Breast epithelium (tissue), 4 donors: ENCODE results near the gene TXNDC15. TPM values are rescaled to one million over a fixed set of nuclear protein-coding genes. Genes with fewer than 3 reads are reported as not detected.
A peak's percentile ranks its signal among the peaks of the same experiment; 100 is the strongest.

ENCODE experiments used
- DNase-seq, 2 donors: peaks; one replicate each; pipeline ENCODE4 v3.0.0-alpha.2; 2019; ENCODE audit warnings: low spot score in 2 of 2
- H3K27ac ChIP-seq, 2 donors: fragments of 200-600 bp; sonication (generic) in 1 of 2; one replicate each; pipeline ENCODE4 v1.5.1; 2016 to 2019; ENCODE audit warnings: mild to moderate bottlenecking in 1 of 2
- H3K27me3 ChIP-seq, 2 donors: fragments of 200-600 bp; sonication (generic) in 1 of 2; one replicate each; pipeline versions ENCODE4 v1.5.1 to v1.6.0; 2017 to 2019; ENCODE audit warnings: control low read depth in 1 of 2, mild to moderate bottlenecking in 1 of 2
- H3K36me3 ChIP-seq: fragments of 200-600 bp; one replicate; pipeline ENCODE4 v1.5.1; 2019
- H3K4me1 ChIP-seq, 2 donors: fragments of 200-600 bp; sonication (generic); one replicate each; pipeline ENCODE4 v1.5.1; 2016 to 2019; ENCODE audit warnings: control low read depth in 1 of 2
- H3K4me3 ChIP-seq, 3 donors: fragments of 200-600 bp; sonication (generic); 1 replicate in 2 of 3; 2 replicates in 1 of 3; pipeline ENCODE4 v1.5.1; 2016 to 2019; ENCODE audit warnings: mild to moderate bottlenecking in 3 of 3, moderate library complexity in 2 of 3
- H3K9me3 ChIP-seq, 2 donors: fragments of 200-600 bp; sonication (generic) in 1 of 2; one replicate each; pipeline ENCODE4 v1.5.1; 2016 to 2019; ENCODE audit warnings: control low read depth in 1 of 2
- POLR2A ChIP-seq: fragments of 450-650 bp; IDR thresholded peaks from one replicate; pipeline ENCODE4 v1.6.1; 2016; ENCODE audit warnings: antibody characterized with exemption, mild to moderate bottlenecking, moderate library complexity
- POLR2AphosphoS5 ChIP-seq, 3 donors: sonication (generic); formaldehyde crosslinking; IDR thresholded peaks; one replicate each; pipeline ENCODE4 v1.6.1; 2017; ENCODE audit warnings: antibody characterized with exemption in 3 of 3
- intact Hi-C: fragments of 100-400 bp; cut with DNase I; formaldehyde crosslinking; loops from one replicate; pipeline ENCODE4 v1.15.1; 2023; ENCODE audit warnings: low total_unique reads
- total RNA-seq, 3 donors: library from RNA; depleted of rRNA; stranded (reverse); fragments of >200 nt; gene quantifications; one replicate each; pipeline ENCODE4 v1.1.0, GENCODE V29; 2016
- TF ChIP-seq, protein P1 (sequence below), 3 donors: fragments of 450-650 bp; IDR thresholded peaks; one replicate each; pipeline ENCODE4 v1.5.1; 2016 to 2017; ENCODE audit warnings: antibody characterized with exemption in 3 of 3, mild to moderate bottlenecking in 3 of 3, moderate library complexity in 3 of 3

The TXNDC15 gene
- total RNA-seq, 3 donors from 2014 or later, result 68.0 to 80.0 (median 74.9) TPM

GRCh38 chr5:134857401-134857800 is 16.8 kb upstream of the TXNDC15 start:
- Histone ChIP-seq H3K9me3 (no peaks in the 10 kb centered on the region), H3K27me3 (no peaks in the 10 kb centered on the region), H3K36me3 (peaks cover 3% of the 10 kb centered on the region), H3K4me1 (no peaks in the 10 kb centered on the region), H3K4me3 (no peak overlapping the region), H3K27ac (no peak overlapping the region)
- TF ChIP-seq, protein P1, sequence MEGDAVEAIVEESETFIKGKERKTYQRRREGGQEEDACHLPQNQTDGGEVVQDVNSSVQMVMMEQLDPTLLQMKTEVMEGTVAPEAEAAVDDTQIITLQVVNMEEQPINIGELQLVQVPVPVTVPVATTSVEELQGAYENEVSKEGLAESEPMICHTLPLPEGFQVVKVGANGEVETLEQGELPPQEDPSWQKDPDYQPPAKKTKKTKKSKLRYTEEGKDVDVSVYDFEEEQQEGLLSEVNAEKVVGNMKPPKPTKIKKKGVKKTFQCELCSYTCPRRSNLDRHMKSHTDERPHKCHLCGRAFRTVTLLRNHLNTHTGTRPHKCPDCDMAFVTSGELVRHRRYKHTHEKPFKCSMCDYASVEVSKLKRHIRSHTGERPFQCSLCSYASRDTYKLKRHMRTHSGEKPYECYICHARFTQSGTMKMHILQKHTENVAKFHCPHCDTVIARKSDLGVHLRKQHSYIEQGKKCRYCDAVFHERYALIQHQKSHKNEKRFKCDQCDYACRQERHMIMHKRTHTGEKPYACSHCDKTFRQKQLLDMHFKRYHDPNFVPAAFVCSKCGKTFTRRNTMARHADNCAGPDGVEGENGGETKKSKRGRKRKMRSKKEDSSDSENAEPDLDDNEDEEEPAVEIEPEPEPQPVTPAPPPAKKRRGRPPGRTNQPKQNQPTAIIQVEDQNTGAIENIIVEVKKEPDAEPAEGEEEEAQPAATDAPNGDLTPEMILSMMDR (IDR thresholded peaks at IDR 0.05), result no peak
- TF ChIP-seq POLR2AphosphoS5 (IDR thresholded peaks at IDR 0.05) (no peak), POLR2A (no peak)
- DNase-seq, result no peak
- intact Hi-C loops, result no loop called here

DNA sequence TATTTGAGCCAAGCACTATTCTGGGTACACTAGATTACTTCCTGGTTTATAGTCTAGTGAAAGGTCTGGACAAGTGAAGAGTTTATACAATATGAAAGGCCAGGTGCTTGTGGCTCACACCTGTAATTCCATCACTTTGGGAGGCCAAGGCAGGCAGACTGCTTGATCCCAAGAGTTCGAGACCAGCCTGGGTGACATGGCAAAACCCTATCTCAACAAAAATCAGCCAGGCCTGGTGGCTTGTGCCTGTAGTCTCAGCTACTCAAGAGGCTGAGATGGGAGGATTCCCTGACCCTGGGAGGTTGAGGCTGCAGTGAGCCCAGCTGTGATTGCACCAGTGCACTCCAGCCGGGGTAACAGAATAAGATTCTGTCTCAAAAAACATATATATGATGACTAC is 9.5 kb upstream of the TXNDC15 start:
- TF ChIP-seq, protein P1 (IDR thresholded peaks at IDR 0.05), result no peak
- TF ChIP-seq POLR2AphosphoS5 (IDR thresholded peaks at IDR 0.05), result no peak
- no peak for TF ChIP-seq POLR2A
- no peaks in the 10 kb centered on the region for H3K36me3 ChIP-seq
- no peak overlapping the region for H3K4me3 ChIP-seq
- H3K9me3 ChIP-seq, result no peaks in the 10 kb centered on the region
- no peaks in the 10 kb centered on the region for H3K4me1 ChIP-seq
- no peaks in the 10 kb centered on the region for H3K27me3 ChIP-seq
- no peak for DNase-seq
- intact Hi-C loops, result no loop called here
- H3K27ac ChIP-seq, result no peak overlapping the region

- Histone ChIP-seq H3K27me3 (no peaks in the 10 kb centered on the region), H3K4me1 (peaks cover 0 to 7% of the 10 kb centered on the region in 2 donors), H3K27ac (peak overlapping the region; percentile 90 to 96), H3K4me3 (peak overlapping the region; percentile 83 to 93 (median 91)), H3K36me3 (no peaks in the 10 kb centered on the region), H3K9me3 (no peaks in the 10 kb centered on the region)
- TF ChIP-seq POLR2A (no peak), POLR2AphosphoS5 (IDR thresholded peaks at IDR 0.05) (no peak)
- TF ChIP-seq, protein P1 (IDR thresholded peaks at IDR 0.05), result no peak
- DNase-seq, result no peak
- intact Hi-C loops, result no loop called here
Measured at GRCh38 chr5:134873494-134873893, 677 bp upstream of the TXNDC15 start.

DNA sequence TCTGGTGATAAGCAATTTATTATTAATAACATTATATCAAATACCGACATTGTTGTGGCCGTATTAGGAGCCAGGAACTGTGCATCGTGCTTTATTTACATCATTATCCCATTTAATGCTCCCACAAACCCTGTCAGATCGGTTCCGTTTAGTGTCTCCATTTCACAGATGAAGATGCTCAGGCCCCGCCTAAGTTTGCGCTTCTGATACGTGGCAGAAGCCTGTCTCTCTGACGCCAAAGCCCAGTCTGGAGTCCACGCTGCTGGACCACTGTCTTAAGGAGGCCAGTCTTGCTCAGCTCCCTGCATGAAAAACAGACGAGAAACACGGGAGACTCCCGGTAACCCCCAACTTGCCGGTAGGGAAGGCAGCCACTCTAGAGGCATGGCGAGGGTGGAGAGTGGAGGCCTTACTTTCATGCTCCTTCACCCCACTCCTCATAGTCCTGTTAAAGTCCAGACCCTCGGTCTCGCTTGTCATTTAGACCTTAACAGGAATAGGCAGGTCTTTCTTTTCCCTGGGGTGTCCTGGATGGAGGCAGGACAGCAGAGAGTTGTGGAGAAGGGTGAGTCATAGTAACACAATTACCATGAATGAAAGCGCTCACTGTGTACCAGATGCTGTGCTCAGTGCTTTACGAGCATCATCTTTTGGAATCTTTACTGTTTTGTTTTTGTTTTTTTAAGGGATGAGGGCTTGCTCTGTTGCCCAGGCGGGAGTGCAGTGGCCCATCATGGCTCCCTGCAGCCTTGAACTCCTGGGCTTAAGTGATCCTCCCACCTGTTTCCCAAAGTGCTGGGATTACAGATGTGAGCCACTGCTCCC is 872 bp downstream of the TXNDC15 start:
- no peak for TF ChIP-seq POLR2A
- no peak for TF ChIP-seq POLR2AphosphoS5 (IDR thresholded peaks at IDR 0.05)
- TF ChIP-seq, protein P1 (IDR thresholded peaks at IDR 0.05), result no peak
- H3K27ac ChIP-seq, result peak overlapping the region; percentile 90 to 96
- intact Hi-C loops, result no loop called here
- H3K4me1 ChIP-seq, result peaks cover 0 to 7% of the 10 kb centered on the region in 2 donors
- H3K36me3 ChIP-seq, result no peaks in the 10 kb centered on the region
- peak overlapping the region; percentile 83 to 93 (median 91) for H3K4me3 ChIP-seq
- no peaks in the 10 kb centered on the region for H3K9me3 ChIP-seq
- H3K27me3 ChIP-seq, result no peaks in the 10 kb centered on the region
- DNase-seq, result peak in 1 of 2 donors; percentile 29

- no peak for DNase-seq
- TF ChIP-seq, protein P1 (IDR thresholded peaks at IDR 0.05), result no peak
- TF ChIP-seq POLR2A (no peak), POLR2AphosphoS5 (IDR thresholded peaks at IDR 0.05) (no peak)
- Histone ChIP-seq H3K27ac (no peak overlapping the region), H3K4me1 (peaks cover 0 to 7% of the 10 kb centered on the region in 2 donors), H3K4me3 (no peak overlapping the region), H3K9me3 (no peaks in the 10 kb centered on the region), H3K27me3 (no peaks in the 10 kb centered on the region), H3K36me3 (no peaks in the 10 kb centered on the region)
- intact Hi-C loops, result no loop called here
Measured at GRCh38 chr5:134877159-134877558, 3.0 kb downstream of the TXNDC15 start.
